Fibroblast of skin of left biceps (primary cell): ENCODE measurements around the gene CMC2.

Source experiments
- DNase-seq, 2 experiments: peaks; one replicate each; pipeline ENCODE4 v3.0.0-alpha.2; 2013; ENCODE audit warnings: low read depth in 2 of 2

Gene CMC2

GRCh38 chr16:81006813-81007695 is at the start of gene CMC2, which contains the start of gene CENPN:
Gene CMC2, minus strand, starts transcription at chr16:81006885. Its CDS starts 9,491 bp downstream, at chr16:80997394.
Gene CENPN, plus strand, starts transcription at chr16:81007214. Its CDS starts 4,726 bp downstream, at chr16:81011940.
- peak; percentile 98 for DNase-seq

GRCh38 chr16:81053761-81054160 is 47.1 kb upstream of the CMC2 start:
- no peak for DNase-seq

- DNase-seq: no peak
Observed at GRCh38 chr16:81042821-81043220, 36.1 kb upstream of the CMC2 start.

- DNase-seq: no peak
Observed at GRCh38 chr16:81041696-81042095, 35.0 kb upstream of the CMC2 start.

- peak; percentile 23 to 29 for DNase-seq
Observed at GRCh38 chr16:81040842-81041241, 34.2 kb upstream of the CMC2 start.

GRCh38 chr16:81040131-81040530 is 33.4 kb upstream of the CMC2 start:
- DNase-seq: no peak

GRCh38 chr16:81036751-81037350 is 30.2 kb upstream of the CMC2 start:
- DNase-seq: no peak

GRCh38 chr16:81035975-81036750 is 29.5 kb upstream of the CMC2 start:
- DNase-seq: no peak

GRCh38 chr16:81035398-81035974 is 28.8 kb upstream of the CMC2 start, which contains the start of gene ATMIN:
Gene ATMIN, plus strand, starts transcription at chr16:81035842. Its CDS starts 29 bp downstream, at chr16:81035871.
- peak; percentile 63 for DNase-seq

GRCh38 chr16:81029930-81030604 is 23.4 kb upstream of the CMC2 start:
- no peak for DNase-seq

GRCh38 chr16:81026429-81026828 is 19.7 kb upstream of the CMC2 start:
- no peak for DNase-seq

GRCh38 chr16:81018496-81018895 is 11.8 kb upstream of the CMC2 start:
- no peak for DNase-seq

- no peak for DNase-seq
Observed at GRCh38 chr16:81014672-81015071, 8.0 kb upstream of the CMC2 start.

- no peak for DNase-seq
Observed at GRCh38 chr16:81012974-81013373, 6.3 kb upstream of the CMC2 start.

- no peak for DNase-seq
Observed at GRCh38 chr16:81008505-81008789, 1.8 kb upstream of the CMC2 start.

- no peak for DNase-seq
Observed at GRCh38 chr16:81006211-81006812, 373 bp downstream of the CMC2 start.

GRCh38 chr16:81005610-81006161 is 999 bp downstream of the CMC2 start:
- no peak for DNase-seq

GRCh38 chr16:81004646-81005353 is 1.9 kb downstream of the CMC2 start:
- no peak for DNase-seq

- DNase-seq: no peak
Observed at GRCh38 chr16:81003610-81004460, 2.9 kb downstream of the CMC2 start.
